Mesodermal cell (in vitro differentiated cells): ENCODE data around the gene SLC16A13.
"Not testable (repeated sequence)": the region's sequence is repeated elsewhere in the genome, so short reads cannot be mapped to it uniquely, and the experiment has no call there.

Source experiments
- H3K27ac ChIP-seq: 2 replicates; pipeline ENCODE4 v1.7.0; 2013; ENCODE audit warnings: mild to moderate bottlenecking, low read depth, low read length, moderate library complexity; ENCODE audit not compliant: severe bottlenecking
- H3K36me3 ChIP-seq: 2 replicates; pipeline ENCODE4 v1.7.1; 2013; ENCODE audit warnings: mild to moderate bottlenecking, low read length, moderate library complexity; ENCODE audit not compliant: control insufficient read depth, insufficient read depth
- H3K4me1 ChIP-seq: one replicate; pipeline ENCODE4 v1.7.1; 2013; ENCODE audit warnings: mild to moderate bottlenecking, low read length; ENCODE audit not compliant: insufficient read depth, control insufficient read depth, poor library complexity, severe bottlenecking
- H3K4me3 ChIP-seq: 2 replicates; pipeline ENCODE4 v1.7.0; 2013; ENCODE audit warnings: low read length, control low read depth, mild to moderate bottlenecking; ENCODE audit not compliant: insufficient read depth, poor library complexity, severe bottlenecking; ENCODE audit errors: extremely low read depth
- H3K9me3 ChIP-seq: 2 replicates; pipeline ENCODE4 v1.7.1; 2013; ENCODE audit warnings: mild to moderate bottlenecking, low read length, moderate library complexity; ENCODE audit not compliant: control insufficient read depth
- WGBS, 2 experiments: methylation state at CpG; one replicate each; pipeline ENCODE4 v1.1.5; 2013; ENCODE audit warnings: missing lambda C conversion rate in 2 of 2; ENCODE audit not compliant: insufficient coverage in 2 of 2; 5-methylcytosine and 5-hydroxymethylcytosine counted together

Gene SLC16A13

GRCh38 chr17:7072406-7072805 lies 36.6 kb downstream of the SLC16A13 start:
- WGBS, 2 experiments = 88 to 100% methylated on average over 1 of the region's 2 CpGs
- Histone ChIP-seq H3K4me3 (no peak overlapping the region), H3K9me3 (peaks cover 8% of the 10 kb centered on the region), H3K27ac (no peak overlapping the region), H3K4me1 (no peaks in the 10 kb centered on the region), H3K36me3 (no peaks in the 10 kb centered on the region)

GRCh38 chr17:7074931-7075330 lies 39.1 kb downstream of the SLC16A13 start:
- H3K4me3 ChIP-seq = no peak overlapping the region
- H3K9me3 ChIP-seq = no peaks in the 10 kb centered on the region
- H3K36me3 ChIP-seq = no peaks in the 10 kb centered on the region
- WGBS, 2 experiments = 89 to 91% methylated on average over 9 to 14 of the region's 14 CpGs
- H3K4me1 ChIP-seq = no peaks in the 10 kb centered on the region
- H3K27ac ChIP-seq = no peak overlapping the region

- no peaks in the 10 kb centered on the region for H3K36me3 ChIP-seq
- H3K4me1 ChIP-seq = no peaks in the 10 kb centered on the region
- WGBS, 2 experiments = 80 to 81% methylated on average over 3 to 6 of the region's 7 CpGs
- no peak overlapping the region for H3K27ac ChIP-seq
- H3K4me3 ChIP-seq = no peak overlapping the region
- no peaks in the 10 kb centered on the region for H3K9me3 ChIP-seq
Observed at GRCh38 chr17:7077911-7078546, 42.2 kb downstream of the SLC16A13 start.

- no peaks in the 10 kb centered on the region for H3K4me1 ChIP-seq
- H3K9me3 ChIP-seq = no peaks in the 10 kb centered on the region
- H3K4me3 ChIP-seq = no peak overlapping the region
- WGBS, 2 experiments = 87 to 90% methylated on average over 8 to 10 of the region's 10 CpGs
- no peaks in the 10 kb centered on the region for H3K36me3 ChIP-seq
- no peak overlapping the region for H3K27ac ChIP-seq
Observed at GRCh38 chr17:7078711-7079110, 42.9 kb downstream of the SLC16A13 start.

- Histone ChIP-seq H3K9me3 (no peaks in the 10 kb centered on the region), H3K27ac (no peak within 1 kb of the TSS), H3K4me1 (no peaks in the 10 kb centered on the region), H3K36me3 (no peaks in the 10 kb centered on the region), H3K4me3 (no peak within 1 kb of the TSS)
- 91 to 94% methylated on average over 5 to 10 of the region's 15 CpGs for WGBS, 2 experiments
Observed at GRCh38 chr17:7079581-7080455, 44.0 kb downstream of the SLC16A13 start, which contains the start of gene CLEC10A. TSS of gene CLEC10A (minus strand) at chr17:7080251. CDS start at chr17:7078812, 1,439 bp downstream.

GRCh38 chr17:7080456-7081041 lies 44.7 kb downstream of the SLC16A13 start:
- no peak overlapping the region for H3K4me3 ChIP-seq
- WGBS, 2 experiments = 93% methylated on average over 6 to 7 of the region's 10 CpGs
- no peaks in the 10 kb centered on the region for H3K36me3 ChIP-seq
- H3K9me3 ChIP-seq = no peaks in the 10 kb centered on the region
- H3K4me1 ChIP-seq = no peaks in the 10 kb centered on the region
- H3K27ac ChIP-seq = no peak overlapping the region

- H3K27ac ChIP-seq = no peak overlapping the region
- H3K4me1 ChIP-seq = no peaks in the 10 kb centered on the region
- no peak overlapping the region for H3K4me3 ChIP-seq
- WGBS, 2 experiments = 92% methylated on average over 13 to 15 of the region's 16 CpGs
- no peaks in the 10 kb centered on the region for H3K36me3 ChIP-seq
- H3K9me3 ChIP-seq = no peaks in the 10 kb centered on the region
Observed at GRCh38 chr17:7081341-7082062, 45.7 kb downstream of the SLC16A13 start.

GRCh38 chr17:7083592-7083991 lies 47.8 kb downstream of the SLC16A13 start:
- H3K4me1 ChIP-seq = no peaks in the 10 kb centered on the region
- no peaks in the 10 kb centered on the region for H3K9me3 ChIP-seq
- H3K36me3 ChIP-seq = no peaks in the 10 kb centered on the region
- no peak overlapping the region for H3K27ac ChIP-seq
- H3K4me3 ChIP-seq = no peak overlapping the region
- 85 to 92% methylated on average over 4 of the region's 4 CpGs for WGBS, 2 experiments

- Histone ChIP-seq H3K4me1 (no peaks in the 10 kb centered on the region), H3K27ac (no peak overlapping the region), H3K4me3 (no peak overlapping the region), H3K36me3 (no peaks in the 10 kb centered on the region), H3K9me3 (no peaks in the 10 kb centered on the region)
- 77 to 79% methylated on average over 7 of the region's 7 CpGs for WGBS, 2 experiments
Observed at GRCh38 chr17:7084088-7084487, 48.3 kb downstream of the SLC16A13 start.

GRCh38 chr17:7088442-7088841 lies 52.6 kb downstream of the SLC16A13 start:
- WGBS, 2 experiments = 85 to 87% methylated on average over 3 of the region's 4 CpGs
- not testable (repeated sequence) for H3K9me3 ChIP-seq, H3K4me1 ChIP-seq, H3K36me3 ChIP-seq, H3K27ac ChIP-seq, H3K4me3 ChIP-seq
